SH-SY5Y (cell line): ENCODE measurements around the gene DOK4.

Source experiments
- GATA2 ChIP-seq: IDR thresholded peaks from 2 replicates; pipeline ENCODE4 v1.6.1; 2011; ENCODE audit warnings: mild to moderate bottlenecking, low read depth, low read length
- GATA3 ChIP-seq: IDR thresholded peaks from 2 replicates; pipeline ENCODE4 v1.6.1; 2011; ENCODE audit warnings: low read depth, mild to moderate bottlenecking, low read length, moderate library complexity

- no peak for TF ChIP-seq GATA3
- TF ChIP-seq GATA2 = no peak
These were observed 6.1 kb downstream of the DOK4 start for GRCh38 chr16:57479976-57480753.
